GM20431 (cell line): ENCODE data around the gene HTR2B.

ENCODE experiments used
- in situ Hi-C: fragments of 300-500 bp; cut with MseI, MboI; formaldehyde crosslinking; loops from one replicate; pipeline ENCODE4 v1.15.0; 2020; ENCODE audit warnings: low sequenced_read_pairs; ENCODE audit not compliant: unreplicated experiment

HTR2B gene

GRCh38 chr2:231134910-231135655 is 10.2 kb upstream of the HTR2B start:
- in situ Hi-C loops = no loop called here

- in situ Hi-C loops = no loop called here
Observed at GRCh38 chr2:231133365-231134099, 8.7 kb upstream of the HTR2B start.

- in situ Hi-C loops = no loop called here
Observed at GRCh38 chr2:231132129-231132528, 7.3 kb upstream of the HTR2B start.

- in situ Hi-C loops = no loop called here
Observed at GRCh38 chr2:231130336-231131056, 5.7 kb upstream of the HTR2B start.

GRCh38 chr2:231129216-231129615 is 4.4 kb upstream of the HTR2B start:
- in situ Hi-C loops = no loop called here

DNA sequence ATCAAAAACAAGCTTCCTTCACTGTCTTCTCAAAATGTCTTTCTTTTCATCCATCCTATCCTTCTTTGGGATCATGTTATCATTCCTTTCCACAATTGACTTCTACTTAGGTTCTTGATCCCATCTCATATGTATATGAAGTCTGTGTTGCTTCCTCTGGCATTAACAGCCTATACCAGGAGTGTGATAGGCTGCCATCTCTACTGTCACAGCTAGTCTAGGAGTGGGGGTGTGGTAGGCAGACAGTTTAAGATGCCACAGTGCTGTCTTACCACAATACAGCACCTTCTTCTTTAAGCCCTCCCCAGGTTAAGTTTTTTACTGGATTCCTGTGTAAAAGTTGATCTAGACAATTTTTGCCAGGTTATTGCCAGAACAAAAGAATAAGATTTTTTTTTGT is 3.7 kb upstream of the HTR2B start:
- in situ Hi-C loops = no loop called here

GRCh38 chr2:231127936-231128335 is 3.1 kb upstream of the HTR2B start:
- in situ Hi-C loops = no loop called here

- in situ Hi-C loops = no loop called here
Observed at GRCh38 chr2:231127480-231127879, 2.6 kb upstream of the HTR2B start.

DNA sequence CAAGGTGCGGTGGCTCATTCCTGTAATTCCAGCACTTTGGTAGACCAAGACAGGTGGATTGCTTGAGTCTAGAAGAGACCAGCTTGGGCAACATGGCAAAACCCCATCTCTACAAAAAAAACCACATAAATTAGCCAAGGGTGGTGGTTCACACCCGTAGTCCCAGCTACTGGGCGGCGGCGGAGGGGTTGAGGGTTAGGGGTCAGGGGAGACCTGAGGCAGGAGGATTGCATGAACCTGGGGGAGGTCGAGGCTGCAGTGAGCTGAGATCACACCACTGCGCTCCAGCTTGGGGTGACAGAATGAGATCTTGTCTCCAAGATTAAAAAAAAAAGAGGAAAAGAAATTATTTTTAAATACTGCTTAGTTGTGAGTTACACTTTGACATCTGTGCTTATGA is 1.3 kb upstream of the HTR2B start:
- in situ Hi-C loops = no loop called here

DNA sequence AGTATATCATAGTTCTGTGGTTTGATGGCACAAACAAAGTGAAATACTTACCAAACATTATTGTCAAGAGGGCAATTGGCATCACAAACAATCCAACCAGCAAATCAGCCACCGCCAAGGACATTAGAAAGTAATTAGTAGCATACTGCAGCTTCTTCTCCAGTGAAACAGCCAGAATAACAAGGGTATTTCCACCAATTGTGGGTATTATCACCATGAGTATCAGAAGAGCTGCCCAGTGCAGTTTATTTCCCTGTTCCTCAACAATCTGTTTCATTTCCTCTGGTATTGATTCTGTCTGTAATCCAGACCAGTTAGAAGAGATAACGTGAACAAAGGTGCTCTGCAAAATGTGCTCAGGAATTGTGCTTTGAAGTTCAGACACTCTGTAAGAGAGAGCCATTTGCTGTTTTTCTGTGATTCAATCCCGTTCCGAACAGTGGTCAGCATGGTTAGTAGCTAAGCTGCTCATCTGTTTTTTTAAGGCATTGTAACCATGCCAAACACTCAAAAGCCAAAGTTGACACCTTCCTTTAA is 1.4 kb downstream of the HTR2B start:
- in situ Hi-C loops = loop anchor here (25.0 kb wide), 1 partner anchor 314 kb away; no protein-coding TSS in a partner anchor

DNA sequence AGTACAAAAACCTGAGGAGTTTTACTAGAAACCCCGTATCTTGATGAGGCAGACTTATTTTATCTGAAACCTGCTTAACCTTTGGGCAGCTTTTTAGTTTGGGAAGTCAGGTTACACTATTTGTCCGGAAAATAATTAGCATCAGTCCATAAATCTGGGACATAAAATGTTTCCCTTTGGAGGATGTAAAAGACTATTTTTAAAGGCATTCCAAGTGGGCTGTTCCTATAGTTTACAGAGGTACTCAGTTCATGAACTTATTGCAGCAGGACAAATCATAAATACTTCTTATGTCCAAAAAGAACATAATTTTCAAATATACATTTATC is 6.3 kb downstream of the HTR2B start:
- in situ Hi-C loops = loop anchor here (25.0 kb wide), 1 partner anchor 319 kb away; no protein-coding TSS in a partner anchor

GRCh38 chr2:231117922-231118613 is 6.8 kb downstream of the HTR2B start:
- in situ Hi-C loops = loop anchor here (25.0 kb wide), 1 partner anchor 319 kb away; no protein-coding TSS in a partner anchor

- in situ Hi-C loops = loop anchor here (25.0 kb wide), 1 partner anchor 320 kb away; no protein-coding TSS in a partner anchor
Observed at GRCh38 chr2:231117148-231117547, 7.7 kb downstream of the HTR2B start.

GRCh38 chr2:231115651-231116050 is 9.2 kb downstream of the HTR2B start:
- in situ Hi-C loops = loop anchor here (25.0 kb wide), 1 partner anchor 322 kb away; no protein-coding TSS in a partner anchor

- in situ Hi-C loops = loop anchor here (25.0 kb wide), 1 partner anchor 324 kb away; no protein-coding TSS in a partner anchor
Observed at GRCh38 chr2:231113489-231113888, 11.4 kb downstream of the HTR2B start.

DNA sequence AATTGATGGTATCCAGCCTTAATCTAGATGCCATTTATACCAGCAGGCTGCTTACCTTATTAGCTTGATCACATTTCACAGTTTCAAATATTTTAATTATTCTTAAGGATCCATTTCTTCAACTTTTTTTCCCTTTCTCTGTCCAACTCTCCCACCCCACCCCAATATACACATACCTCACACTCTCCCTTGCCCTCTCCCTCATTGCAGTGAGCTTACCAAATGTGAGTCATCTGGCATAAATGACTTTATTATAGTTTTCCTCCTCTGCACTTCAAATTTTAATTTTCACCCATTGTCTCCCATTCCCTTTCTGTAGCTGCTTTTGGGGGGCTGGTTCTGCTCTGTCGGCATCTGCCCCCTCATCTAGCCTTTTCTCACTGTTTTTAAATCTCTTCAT is 12.9 kb downstream of the HTR2B start:
- in situ Hi-C loops = loop anchor here (25.0 kb wide), 1 partner anchor 325 kb away; no protein-coding TSS in a partner anchor

DNA sequence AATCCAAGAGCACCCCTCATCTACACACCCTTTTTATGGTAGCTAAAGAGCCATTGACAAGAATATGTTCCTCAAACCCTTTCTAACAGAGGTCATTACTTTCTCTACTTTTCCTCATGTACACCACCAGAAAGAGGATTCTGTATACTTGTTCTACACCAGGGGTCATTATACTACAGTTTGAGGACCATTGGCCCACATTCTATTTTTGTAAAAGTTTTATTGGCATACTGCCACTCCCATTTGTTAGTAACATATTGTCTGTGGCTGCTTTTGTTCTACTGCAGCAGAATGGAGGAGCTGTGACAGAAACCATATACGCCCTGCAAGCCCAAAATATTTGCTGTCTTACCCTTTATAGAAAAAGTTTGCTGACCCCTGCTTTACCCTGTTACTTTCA is 14.3 kb downstream of the HTR2B start:
- in situ Hi-C loops = loop anchor here (25.0 kb wide), 1 partner anchor 327 kb away; no protein-coding TSS in a partner anchor

GRCh38 chr2:231104115-231104713 is 20.6 kb downstream of the HTR2B start:
- in situ Hi-C loops = loop anchor here (25.0 kb wide), 1 partner anchor 333 kb away; no protein-coding TSS in a partner anchor

DNA sequence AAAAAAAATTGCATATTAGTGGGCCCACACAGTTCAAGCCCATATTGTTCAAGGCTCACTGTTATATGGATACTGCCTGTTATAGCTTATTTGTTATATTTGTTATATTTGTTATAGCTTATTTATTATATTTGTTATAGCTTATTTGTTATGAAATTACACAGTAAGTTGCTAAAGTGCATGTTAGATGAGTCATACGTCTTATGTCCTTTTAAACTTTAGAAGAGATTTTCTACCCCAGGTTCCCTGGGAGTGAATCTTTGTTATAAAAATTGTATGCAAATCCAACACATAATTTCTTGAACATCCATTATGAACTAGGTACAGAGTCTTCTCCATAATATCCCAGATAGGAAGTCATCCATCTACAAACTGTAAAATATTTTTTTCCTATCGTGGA is 22.1 kb downstream of the HTR2B start:
- in situ Hi-C loops = loop anchor here (25.0 kb wide), 1 partner anchor 335 kb away; no protein-coding TSS in a partner anchor
